HCEC 1CT (cell line): ENCODE data around the gene FOXL2.

Experiments
- DNase-seq: peaks from one replicate; pipeline ENCODE4 v3.0.0-alpha.2; 2017

The FOXL2 gene

DNA sequence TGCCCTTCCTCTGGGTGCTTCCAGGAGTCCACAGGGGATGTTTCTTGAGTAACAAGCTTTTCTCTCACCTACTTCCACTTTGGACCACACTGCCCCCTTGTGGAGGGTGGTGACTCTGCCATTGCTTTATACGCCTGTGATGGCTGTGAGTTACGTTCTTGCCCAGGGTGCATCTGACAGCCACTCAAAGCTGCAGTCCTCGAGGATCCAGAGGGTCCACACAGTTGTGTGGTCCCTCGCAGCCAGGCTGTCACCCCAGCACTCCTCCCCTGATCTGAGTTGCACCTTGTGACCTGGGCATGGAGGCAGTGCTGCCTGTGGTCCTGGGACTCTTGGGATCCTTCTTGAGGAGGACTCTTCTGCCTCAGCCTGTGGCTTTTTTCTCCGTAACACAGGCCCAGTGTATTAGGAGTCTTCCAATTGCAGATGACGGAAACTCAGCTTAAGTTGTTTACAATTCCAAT lies 23.4 kb downstream of the FOXL2 start:
- DNase-seq = peak; percentile 74

DNA sequence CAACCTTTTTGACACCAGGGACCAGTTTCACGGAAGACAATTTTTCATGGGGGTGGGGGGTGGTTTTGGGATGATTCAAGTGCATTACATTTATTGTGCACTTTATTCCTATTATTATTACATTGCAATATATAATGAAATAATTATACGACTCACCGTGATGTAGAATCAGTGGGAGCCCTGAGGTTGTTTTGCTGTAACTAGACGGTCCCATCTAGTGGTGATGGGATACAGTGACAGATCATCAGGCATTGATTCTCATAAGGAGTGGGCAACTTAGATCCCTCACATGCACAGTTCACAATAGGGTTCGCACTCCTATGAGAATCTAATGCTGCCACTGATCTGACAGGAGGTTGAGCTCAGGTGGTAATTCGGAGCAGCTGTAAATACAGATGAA lies 24.5 kb downstream of the FOXL2 start:
- peak; percentile 39 for DNase-seq

- peak; percentile 88 for DNase-seq
These were observed 25.3 kb downstream of the FOXL2 start for GRCh38 chr3:138921316-138922292.

DNA sequence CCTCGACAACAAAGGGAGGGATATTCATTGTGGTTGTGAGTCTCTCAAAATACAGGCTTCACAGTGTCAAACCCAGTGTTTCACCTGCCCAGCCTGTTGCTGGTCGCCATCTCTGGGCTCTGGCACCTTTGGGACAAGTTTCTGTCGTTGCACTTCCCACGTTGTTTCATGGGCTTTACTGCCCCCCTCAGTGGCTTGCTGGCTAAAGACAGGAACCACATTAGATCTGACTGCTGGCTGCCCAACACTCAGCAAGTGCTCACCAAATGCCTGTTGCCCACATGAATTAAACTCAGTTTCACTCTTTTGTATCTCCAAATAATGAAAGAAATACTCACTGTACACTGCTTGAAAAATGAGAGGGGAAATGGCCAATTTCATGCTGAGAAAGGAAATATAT lies 27.6 kb downstream of the FOXL2 start:
- DNase-seq = no peak

DNA sequence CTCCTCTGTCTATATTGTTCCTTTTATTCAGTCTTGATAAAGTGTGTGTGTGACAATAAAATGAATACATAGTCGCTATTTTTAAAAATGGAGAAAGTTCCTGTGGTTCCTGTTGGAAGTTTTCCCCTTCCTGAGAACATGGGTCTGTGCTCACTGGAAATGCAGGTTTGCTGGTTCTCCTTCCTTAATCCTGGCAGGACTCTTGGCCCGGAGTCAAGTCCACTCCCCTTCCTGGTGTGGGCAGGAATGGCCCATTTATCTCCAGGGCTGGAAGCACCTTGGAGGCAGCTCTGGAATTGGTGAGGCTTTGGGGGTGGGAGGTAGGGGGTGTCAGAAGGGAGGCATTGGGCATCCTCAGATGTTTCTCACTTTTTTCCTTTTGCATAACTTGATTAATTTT lies 30.1 kb downstream of the FOXL2 start:
- no peak for DNase-seq

GRCh38 chr3:138915503-138916498 lies 31.1 kb downstream of the FOXL2 start:
- DNase-seq = peak; percentile 90

DNA sequence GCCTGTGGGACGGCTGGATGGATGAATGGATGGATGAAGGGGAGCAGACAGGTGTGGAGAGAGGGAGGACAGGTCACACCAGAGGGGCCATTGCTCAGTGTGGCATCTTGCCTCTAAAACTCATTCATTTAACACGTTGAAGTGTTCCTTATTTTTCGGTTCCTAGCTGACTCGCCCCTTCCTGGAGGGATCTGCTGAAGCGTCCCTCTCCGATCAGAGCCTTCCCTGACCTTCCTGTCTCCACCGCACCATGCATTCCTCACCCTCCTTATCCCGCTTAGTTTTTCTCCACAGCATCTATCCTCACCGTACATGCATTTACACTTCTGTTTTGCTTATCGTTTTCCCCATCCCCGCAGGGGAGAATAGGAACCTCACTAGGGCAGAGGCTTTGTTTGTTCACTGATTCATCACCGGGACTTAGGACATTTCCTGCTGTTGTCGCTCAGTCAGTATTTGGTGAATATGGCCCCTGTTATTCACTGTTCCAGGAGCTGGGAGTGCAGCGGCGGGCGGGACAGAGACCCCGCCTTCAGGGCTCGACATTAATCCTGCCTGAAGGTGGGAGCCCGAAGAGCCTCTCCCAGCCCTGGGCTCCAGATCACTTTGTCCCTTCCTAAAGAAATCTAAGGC lies 32.0 kb downstream of the FOXL2 start:
- DNase-seq = no peak

- DNase-seq = no peak
These were observed 33.2 kb downstream of the FOXL2 start for GRCh38 chr3:138913766-138914165.

DNA sequence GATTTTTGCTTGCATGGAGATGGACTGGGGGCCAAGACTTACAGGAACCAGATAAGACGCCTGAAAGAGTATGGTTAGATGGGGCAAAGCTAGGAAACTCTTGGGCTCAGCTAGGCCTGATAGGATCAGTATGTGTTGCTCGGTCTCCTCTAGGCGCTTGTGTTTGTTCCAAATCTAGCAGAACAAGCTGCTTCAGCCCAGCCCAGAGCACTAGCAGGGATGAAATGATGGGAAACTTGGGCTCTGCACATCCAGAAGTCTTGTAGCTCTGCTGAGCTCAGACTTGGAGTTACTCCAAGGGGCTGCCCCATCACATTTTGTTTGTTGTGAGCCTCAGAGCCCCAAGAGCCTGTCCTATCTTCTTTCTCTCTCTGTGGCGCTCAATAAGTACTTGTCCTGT lies 34.7 kb downstream of the FOXL2 start:
- DNase-seq = no peak

- DNase-seq = no peak
These were observed 35.3 kb downstream of the FOXL2 start for GRCh38 chr3:138911621-138912020.

DNA sequence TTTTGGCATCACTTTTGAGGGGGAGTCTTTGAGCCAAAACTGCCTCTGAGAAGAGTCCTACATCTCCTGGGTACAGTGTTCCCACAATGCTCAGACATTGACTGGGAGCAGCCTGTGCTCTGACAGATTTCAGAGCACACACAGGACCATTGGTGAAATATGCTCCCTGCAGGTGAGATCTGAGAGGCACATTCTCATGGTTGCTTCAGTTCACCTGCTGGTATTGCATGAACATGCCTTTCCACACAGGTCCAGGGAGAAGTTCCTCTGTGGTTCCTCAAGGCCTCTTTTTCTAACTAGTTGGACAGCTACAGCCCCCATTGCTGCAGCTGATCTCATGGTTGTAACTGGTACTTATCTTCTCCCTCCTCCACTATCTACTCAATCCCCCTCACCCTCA lies 37.0 kb downstream of the FOXL2 start:
- DNase-seq = no peak

DNA sequence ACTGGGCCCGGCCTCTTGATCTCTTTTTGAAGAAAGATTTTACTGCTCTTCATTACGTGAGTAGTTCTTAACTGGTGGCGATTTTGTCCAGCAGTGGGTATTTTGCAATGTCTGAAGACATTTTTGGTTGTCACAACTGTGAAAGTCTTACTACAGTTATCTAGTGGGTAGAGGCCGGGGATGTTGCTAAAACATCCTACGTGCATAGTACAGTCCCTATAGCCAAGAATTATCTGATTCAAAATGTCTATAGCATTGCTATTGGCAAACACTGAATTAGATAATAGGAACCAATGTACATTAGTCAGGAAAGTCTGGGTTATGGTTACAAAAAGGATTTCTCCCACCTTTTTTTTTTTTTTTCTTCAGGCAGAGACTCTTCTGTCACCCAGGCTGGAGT lies 38.1 kb downstream of the FOXL2 start:
- DNase-seq = no peak

DNA sequence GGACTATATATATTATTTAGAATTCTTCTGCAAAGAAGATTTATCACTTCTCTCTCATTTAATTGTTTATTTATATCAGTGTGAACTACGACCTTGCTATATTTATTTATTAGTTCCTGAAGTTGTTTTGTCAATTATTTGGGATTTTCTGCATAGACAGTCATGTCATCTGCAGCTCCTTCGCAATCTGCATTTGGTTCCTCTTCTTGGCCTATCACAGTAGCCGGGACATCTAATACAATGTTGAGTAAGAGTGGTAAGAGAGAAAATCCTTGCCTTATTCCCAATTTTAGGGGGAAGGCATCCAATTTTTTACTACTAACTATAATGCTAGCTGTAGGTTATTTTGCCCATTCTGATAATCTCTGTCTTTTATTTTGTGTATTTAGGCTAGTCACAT lies 39.4 kb downstream of the FOXL2 start:
- DNase-seq = no peak

GRCh38 chr3:138902171-138902570 lies 44.8 kb downstream of the FOXL2 start:
- DNase-seq = no peak

DNA sequence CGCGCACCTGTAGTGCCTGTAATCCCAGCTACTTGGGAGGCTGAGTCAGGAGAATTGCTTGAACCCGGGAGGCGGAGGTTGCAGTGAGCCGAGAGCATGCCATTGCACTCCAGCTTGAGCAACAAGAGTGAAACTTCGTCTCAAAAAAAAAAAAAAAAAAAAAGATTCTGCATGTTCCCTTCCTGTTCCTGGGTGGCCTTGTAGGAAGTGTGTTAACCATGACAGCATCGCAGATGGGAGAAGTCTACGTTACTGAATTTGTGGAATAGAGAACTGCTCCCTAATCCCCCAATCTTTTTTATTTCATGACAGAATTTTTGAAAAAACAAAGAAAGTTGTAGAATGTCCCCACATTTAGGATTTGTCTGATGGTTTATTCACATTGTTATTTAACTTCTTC lies 45.4 kb downstream of the FOXL2 start:
- DNase-seq = no peak

DNA sequence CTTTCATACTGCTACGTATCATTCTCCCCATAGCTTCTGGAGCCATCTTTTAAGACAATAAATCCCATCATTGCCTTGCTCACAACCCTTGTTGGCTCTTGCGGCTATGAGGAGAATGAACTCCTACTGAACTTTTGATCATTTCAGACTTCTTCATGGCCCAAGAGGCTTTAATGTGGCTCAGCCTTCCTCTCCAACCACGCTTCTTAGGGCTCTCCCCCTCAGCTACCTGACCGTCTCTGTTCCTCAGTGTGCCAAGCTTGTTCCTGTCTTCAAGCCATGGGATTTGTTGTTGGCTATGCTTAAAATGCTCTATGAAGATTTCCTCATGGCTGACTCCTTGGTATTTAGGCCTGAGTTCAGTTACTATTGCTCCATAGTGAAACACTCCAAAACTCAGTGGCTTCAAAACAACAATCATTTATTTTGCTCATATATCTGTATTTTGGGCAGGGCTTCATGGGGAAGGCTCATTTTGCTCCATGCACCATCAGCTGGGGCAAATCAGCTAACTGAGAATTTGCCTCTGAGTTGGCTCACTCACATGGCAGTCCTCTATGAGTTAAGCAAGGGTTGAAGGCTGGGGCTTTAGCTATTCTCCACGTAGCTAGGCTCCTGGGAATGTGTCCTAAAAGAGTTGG lies 47.5 kb downstream of the FOXL2 start:
- no peak for DNase-seq

GRCh38 chr3:138898708-138899107 lies 48.2 kb downstream of the FOXL2 start:
- DNase-seq = no peak

GRCh38 chr3:138898301-138898700 lies 48.6 kb downstream of the FOXL2 start:
- peak; percentile 51 for DNase-seq
